OCI-LY7 (cell line): ENCODE measurements around the gene FGF18. TPM values are rescaled to one million over a fixed set of nuclear protein-coding genes. Genes with fewer than 3 reads are reported as not detected.

ENCODE experiments used
- BruUV-seq: library from RNA; stranded (reverse); fragments of 400-500 nt; replicated peaks from 2 replicates; lab custom pipeline; 2021; lab: Mats Ljungman, UMichigan
- CTCF ChIA-PET: fragments of 300-600 bp; sonication (Branson Sonifier 250); formaldehyde crosslinking; loops from one replicate; lab custom pipeline; 2022; ENCODE audit warnings: antibody characterized with exemption; ENCODE audit not compliant: unreplicated experiment; lab: Charles Lee
- POLR2A ChIA-PET: fragments of 300-600 bp; sonication (Branson Sonifier 250); formaldehyde crosslinking; loops from one replicate; lab custom pipeline; 2022; ENCODE audit warnings: antibody characterized with exemption; lab: Charles Lee
- DNase-seq: peaks from one replicate; pipeline ENCODE4 v3.0.0-alpha.2; 2015; ENCODE audit warnings: low spot score
- H2AFZ ChIP-seq: fragments of 200-600 bp; sonication (generic), shearing (Covaris generic); 2 replicates; pipeline ENCODE4 v1.6.1; 2014; ENCODE audit warnings: mild to moderate bottlenecking, antibody characterized with exemption, low read length, moderate library complexity
- H3K27ac ChIP-seq: fragments of 200-600 bp; sonication (generic); 2 replicates; pipeline ENCODE4 v1.5.1; 2014; ENCODE audit warnings: mixed run types, low read depth, mild to moderate bottlenecking, moderate library complexity, low read length, inconsistent platforms; ENCODE audit not compliant: poor library complexity, severe bottlenecking
- H3K36me3 ChIP-seq: fragments of 200-600 bp; sonication (generic); 2 replicates; pipeline ENCODE4 v1.6.1; 2014; ENCODE audit warnings: mild to moderate bottlenecking, antibody characterized with exemption, low read length, moderate library complexity, mixed read lengths; ENCODE audit not compliant: insufficient read depth
- H3K4me1 ChIP-seq: fragments of 200-600 bp; sonication (generic); 2 replicates; pipeline ENCODE4 v1.5.1; 2014; ENCODE audit warnings: mild to moderate bottlenecking, low read length; ENCODE audit not compliant: insufficient read depth, poor library complexity, severe bottlenecking
- H3K4me2 ChIP-seq: fragments of 200-600 bp; sonication (generic); 2 replicates; pipeline ENCODE4 v1.6.1; 2014; ENCODE audit warnings: mild to moderate bottlenecking, low read length
- H3K4me3 ChIP-seq: fragments of 200-600 bp; sonication (generic); 2 replicates; pipeline ENCODE4 v1.5.1; 2014; ENCODE audit warnings: mild to moderate bottlenecking, low read depth, low read length; ENCODE audit not compliant: poor library complexity, severe bottlenecking
- H3K79me2 ChIP-seq: fragments of 200-600 bp; sonication (generic); 2 replicates; pipeline ENCODE4 v1.6.1; 2016; ENCODE audit warnings: low read depth, mild to moderate bottlenecking, low read length, moderate library complexity, mixed read lengths; ENCODE audit not compliant: insufficient read depth
- H3K9me2 ChIP-seq: fragments of 200-600 bp; sonication (generic); 2 replicates; pipeline ENCODE4 v1.6.1; 2016; ENCODE audit warnings: mild to moderate bottlenecking, low read length, mixed read lengths; ENCODE audit not compliant: insufficient read depth
- H3K9me3 ChIP-seq: fragments of 200-600 bp; sonication (generic); 2 replicates; pipeline ENCODE4 v1.6.1; 2014; ENCODE audit warnings: mild to moderate bottlenecking, mixed run types, low read length, mixed read lengths
- H4K20me1 ChIP-seq: fragments of 200-600 bp; sonication (generic); 2 replicates; pipeline ENCODE4 v1.6.1; 2014; ENCODE audit warnings: mild to moderate bottlenecking, antibody characterized with exemption, low read length, moderate library complexity, mixed read lengths; ENCODE audit not compliant: insufficient read depth
- CTCF ChIP-seq: fragments of 200-600 bp; sonication (generic); conservative IDR thresholded peaks from 2 replicates; pipeline ENCODE4 v1.5.1; 2014; ENCODE audit warnings: mild to moderate bottlenecking, antibody characterized with exemption, low read length, moderate library complexity, mixed read lengths
- EZH2phosphoT487 ChIP-seq: fragments of 200-600 bp; sonication (generic); IDR thresholded peaks from 2 replicates; pipeline ENCODE4 v1.6.1; 2018; ENCODE audit warnings: low read depth, borderline replicate concordance, mild to moderate bottlenecking, mixed run types, antibody characterized with exemption, low read length, moderate library complexity, mixed read lengths
- intact Hi-C: fragments of 100-400 bp; cut with micrococcal nuclease; formaldehyde crosslinking; loops from one replicate; pipeline ENCODE4 v1.10.0; 2022; ENCODE audit not compliant: unreplicated experiment
- total RNA-seq, 2 experiments: library from RNA; depleted of rRNA in 1 of 2; stranded (reverse); fragments of >200 nt in 1 of 2; shearing (Covaris generic) in 1 of 2; gene quantifications; 2 replicates each; pipeline ENCODE4 v1.2.3, GENCODE V29; 2014 to 2022

FGF18 gene
- total RNA-seq, 2 experiments from 2014 or later: 0.16 TPM; not detected in 1

- Histone ChIP-seq H3K79me2 (no peaks in the 10 kb centered on the region), H2AFZ (no peak overlapping the region), H3K9me2 (no peaks in the 10 kb centered on the region), H3K27ac (no peak overlapping the region), H3K4me3 (no peak overlapping the region), H4K20me1 (no peaks in the 10 kb centered on the region), H3K4me1 (no peaks in the 10 kb centered on the region), H3K36me3 (no peaks in the 10 kb centered on the region), H3K9me3 (no peaks in the 10 kb centered on the region), H3K4me2 (no peak overlapping the region)
- CTCF ChIA-PET: no interaction called here
- no TSS peak for BruUV-seq
- intact Hi-C loops: no loop called here
- no peak for DNase-seq
- no peak for TF ChIP-seq EZH2phosphoT487
- no peak for TF ChIP-seq CTCF
- POLR2A ChIA-PET: interaction anchor here (0.6 kb wide), 1 partner anchor 910 kb away, joined by 5 read pairs; no protein-coding TSS in a partner anchor
Measured at GRCh38 chr5:171498166-171498565, 78.7 kb downstream of the FGF18 start.

- Histone ChIP-seq H4K20me1 (no peaks in the 10 kb centered on the region), H3K4me2 (no peak overlapping the region), H3K4me3 (no peak overlapping the region), H2AFZ (no peak overlapping the region), H3K4me1 (no peaks in the 10 kb centered on the region), H3K27ac (no peak overlapping the region), H3K36me3 (no peaks in the 10 kb centered on the region), H3K9me3 (no peaks in the 10 kb centered on the region), H3K79me2 (no peaks in the 10 kb centered on the region), H3K9me2 (no peaks in the 10 kb centered on the region)
- no TSS peak for BruUV-seq
- no peak for DNase-seq
- CTCF ChIA-PET: no interaction called here
- intact Hi-C loops: no loop called here
- TF ChIP-seq EZH2phosphoT487: no peak
- TF ChIP-seq CTCF: no peak
- POLR2A ChIA-PET: interaction anchor here (0.6 kb wide), 1 partner anchor 88 kb away, joined by 3 read pairs; no protein-coding TSS in a partner anchor
Measured at GRCh38 chr5:171499611-171500010, 80.2 kb downstream of the FGF18 start.

GRCh38 chr5:171505473-171506043, 86.1 kb downstream of the FGF18 start:
- Histone ChIP-seq H3K9me3 (no peaks in the 10 kb centered on the region), H3K4me3 (no peak overlapping the region), H3K36me3 (no peaks in the 10 kb centered on the region), H3K9me2 (no peaks in the 10 kb centered on the region), H3K4me1 (no peaks in the 10 kb centered on the region), H3K4me2 (no peak overlapping the region), H2AFZ (no peak overlapping the region), H3K27ac (no peak overlapping the region), H3K79me2 (no peaks in the 10 kb centered on the region), H4K20me1 (no peaks in the 10 kb centered on the region)
- ChIA-PET POLR2A (no interaction called here), CTCF (no interaction called here)
- no TSS peak for BruUV-seq
- no peak for DNase-seq
- intact Hi-C loops: no loop called here
- TF ChIP-seq CTCF (no peak), EZH2phosphoT487 (no peak)
